ENCODE data around the gene BICD1. TPM values are rescaled to one million over a fixed set of nuclear protein-coding genes. Genes with fewer than 3 reads are reported as not detected.

Gene BICD1
- polyA plus RNA-seq, 4 donors, result 0.45 to 17.0 (median 4.3) TPM

DNA sequence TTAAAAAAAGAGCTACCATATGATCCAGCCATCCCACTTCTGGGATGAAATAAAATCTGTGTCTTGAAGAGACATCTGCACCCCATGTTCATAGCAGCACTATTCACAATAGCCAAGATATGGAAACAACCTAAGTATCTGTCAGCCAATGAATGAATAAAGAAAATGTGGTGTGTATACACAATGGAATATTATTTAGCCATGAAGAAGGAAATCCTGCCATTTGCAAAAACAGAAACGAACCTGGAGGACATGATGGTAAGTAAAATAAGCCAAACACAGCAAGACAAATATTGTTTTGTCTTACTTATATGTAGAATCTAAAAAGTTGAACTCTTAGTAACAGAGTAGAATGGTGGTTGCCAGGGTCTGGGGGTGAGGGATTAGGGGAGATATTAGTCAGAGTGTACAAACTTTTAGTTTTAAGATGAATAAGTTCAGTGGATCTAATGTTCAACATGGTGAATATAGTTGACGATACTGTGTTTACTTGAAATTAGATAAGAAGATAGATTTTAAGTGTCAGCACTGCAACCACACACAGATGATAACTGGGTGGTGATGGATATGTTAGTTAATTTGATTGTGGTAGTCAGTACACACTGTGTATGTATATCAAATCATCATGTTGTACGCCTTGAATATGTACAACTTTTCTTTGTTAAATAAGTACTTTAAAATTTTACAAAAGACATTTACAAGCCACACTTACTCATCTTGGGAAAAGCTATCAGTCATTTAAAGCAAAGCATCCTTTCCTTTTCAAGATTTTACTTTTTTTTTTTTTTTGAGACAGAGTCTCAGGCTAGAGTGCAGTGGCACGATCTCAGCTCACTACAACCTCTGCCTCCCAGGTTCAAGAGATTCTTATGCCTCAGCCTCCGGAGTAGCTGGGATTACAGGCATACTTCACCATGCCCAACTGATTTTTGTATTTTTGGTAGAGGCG lies 89.9 kb downstream of the BICD1 start:
- 75 to 88% (median 86%) methylated on average over 6 of the region's 6 CpGs for WGBS, 3 donors
- Histone ChIP-seq H3K4me3 (ENCODE audit: low read depth in 1 of 3, low read length in 3 of 3) (no peak overlapping the region), H3K4me1 (ENCODE audit: control insufficient read depth in 3 of 3, insufficient read depth in 2 of 3, low read depth in 1 of 3, low read length in 2 of 3) (no peaks in the 10 kb centered on the region), H3K9me3 (ENCODE audit: control insufficient read depth in 2 of 2, insufficient read depth in 1 of 2, low read depth in 1 of 2, low read length in 1 of 2) (peaks cover 0 to 9% of the 10 kb centered on the region in 2 donors), H3K27me3 (ENCODE audit: control insufficient read depth in 3 of 3, insufficient read depth in 3 of 3, low read length in 3 of 3) (no peaks in the 10 kb centered on the region), H3K36me3 (ENCODE audit: control insufficient read depth in 3 of 3, insufficient read depth in 2 of 3, low read depth in 1 of 3, low read length in 3 of 3) (no peaks in the 10 kb centered on the region), H3K27ac (ENCODE audit: low read depth in 1 of 3, low read length in 2 of 3) (no peak overlapping the region)
- no peak for FAIRE-seq
- no peak for DNase-seq

DNA sequence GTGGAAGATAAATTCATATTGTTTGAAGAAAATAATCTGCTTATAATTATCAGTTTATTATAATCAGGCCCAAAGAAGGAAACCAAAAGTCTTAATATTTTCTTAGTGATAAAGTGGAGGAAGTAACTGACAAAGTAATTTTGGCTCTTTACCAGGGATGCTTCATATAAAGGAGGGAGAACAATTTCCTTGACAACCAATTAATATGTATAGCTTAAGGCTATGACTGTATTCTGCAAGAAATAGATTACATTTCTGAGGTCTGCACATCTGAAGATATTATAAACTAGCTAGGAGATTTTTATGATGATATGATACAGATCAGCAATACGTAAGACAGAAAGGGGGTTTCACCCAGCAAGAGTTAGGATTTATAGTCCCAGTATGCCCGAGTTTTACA lies 90.8 kb downstream of the BICD1 start:
- Histone ChIP-seq H3K27ac (ENCODE audit: low read depth in 1 of 3, low read length in 2 of 3) (no peak overlapping the region), H3K4me3 (ENCODE audit: low read depth in 1 of 3, low read length in 3 of 3) (no peak overlapping the region), H3K36me3 (ENCODE audit: control insufficient read depth in 3 of 3, insufficient read depth in 2 of 3, low read depth in 1 of 3, low read length in 3 of 3) (no peaks in the 10 kb centered on the region), H3K4me1 (ENCODE audit: control insufficient read depth in 3 of 3, insufficient read depth in 2 of 3, low read depth in 1 of 3, low read length in 2 of 3) (no peaks in the 10 kb centered on the region), H3K27me3 (ENCODE audit: control insufficient read depth in 3 of 3, insufficient read depth in 3 of 3, low read length in 3 of 3) (no peaks in the 10 kb centered on the region), H3K9me3 (ENCODE audit: control insufficient read depth in 2 of 2, insufficient read depth in 1 of 2, low read depth in 1 of 2, low read length in 1 of 2) (peaks cover 0 to 9% of the 10 kb centered on the region in 2 donors)
- no peak for FAIRE-seq
- 67 to 80% (median 79%) methylated on average over 2 of the region's 2 CpGs for WGBS, 3 donors
- DNase-seq, result no peak

DNA sequence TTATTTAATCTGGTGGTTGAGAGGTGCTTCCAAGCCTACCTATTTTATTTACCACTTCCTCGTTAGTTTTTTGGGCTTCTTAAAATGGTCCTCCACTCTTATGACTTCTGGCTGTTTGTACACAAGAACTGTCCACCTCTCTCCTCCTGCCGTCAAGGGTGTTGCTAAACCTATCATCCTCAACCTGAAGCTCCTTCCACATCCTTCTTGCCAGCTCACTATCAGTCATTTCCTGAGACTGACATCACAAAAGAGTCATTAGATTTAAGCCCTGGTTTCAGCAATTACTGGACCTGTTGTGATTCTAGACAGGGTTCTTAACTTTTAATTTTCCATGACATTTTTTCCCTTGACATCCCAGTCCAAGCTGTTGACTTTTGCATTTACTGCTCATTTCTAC lies 91.9 kb downstream of the BICD1 start:
- no peak overlapping the region for H3K27ac ChIP-seq (ENCODE audit: low read depth in 1 of 3, low read length in 2 of 3)
- H3K4me3 ChIP-seq (ENCODE audit: low read depth in 1 of 3, low read length in 3 of 3), result no peak overlapping the region
- peaks cover 0 to 7% of the 10 kb centered on the region in 2 donors for H3K9me3 ChIP-seq (ENCODE audit: control insufficient read depth in 2 of 2, insufficient read depth in 1 of 2, low read depth in 1 of 2, low read length in 1 of 2)
- WGBS, 3 donors, result 86 to 91% (median 90%) methylated on average over 2 of the region's 2 CpGs
- no peaks in the 10 kb centered on the region for H3K27me3 ChIP-seq (ENCODE audit: control insufficient read depth in 3 of 3, insufficient read depth in 3 of 3, low read length in 3 of 3)
- no peaks in the 10 kb centered on the region for H3K36me3 ChIP-seq (ENCODE audit: control insufficient read depth in 3 of 3, insufficient read depth in 2 of 3, low read depth in 1 of 3, low read length in 3 of 3)
- no peak for DNase-seq
- H3K4me1 ChIP-seq (ENCODE audit: control insufficient read depth in 3 of 3, insufficient read depth in 2 of 3, low read depth in 1 of 3, low read length in 2 of 3), result no peaks in the 10 kb centered on the region
- FAIRE-seq, result no peak

DNA sequence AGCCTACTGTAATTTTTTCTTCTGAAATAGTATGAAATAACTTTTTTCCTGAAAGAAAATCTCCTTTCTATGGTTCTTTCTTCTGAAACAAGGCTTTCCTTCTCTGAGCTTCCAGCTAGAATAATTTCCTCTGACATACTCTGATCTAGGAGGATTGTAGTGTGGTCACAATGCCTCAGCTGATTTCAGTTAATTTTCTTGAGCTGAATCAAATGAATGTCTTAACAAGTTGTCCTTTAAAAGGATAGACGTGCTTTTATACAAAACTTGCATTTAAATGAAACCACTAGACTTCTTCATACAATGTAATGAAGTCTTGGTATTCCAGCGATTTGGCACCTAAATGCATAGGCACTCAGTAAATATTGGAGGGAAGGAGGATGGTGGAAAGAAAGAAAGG lies 94.4 kb downstream of the BICD1 start:
- WGBS, 3 donors, result 85 to 96% (median 93%) methylated on average over 2 of the region's 2 CpGs
- no peak for DNase-seq
- Histone ChIP-seq H3K4me3 (ENCODE audit: low read depth in 1 of 3, low read length in 3 of 3) (no peak overlapping the region), H3K36me3 (ENCODE audit: control insufficient read depth in 3 of 3, insufficient read depth in 2 of 3, low read depth in 1 of 3, low read length in 3 of 3) (no peaks in the 10 kb centered on the region), H3K27ac (ENCODE audit: low read depth in 1 of 3, low read length in 2 of 3) (no peak overlapping the region), H3K9me3 (ENCODE audit: control insufficient read depth in 2 of 2, insufficient read depth in 1 of 2, low read depth in 1 of 2, low read length in 1 of 2) (no peaks in the 10 kb centered on the region), H3K27me3 (ENCODE audit: control insufficient read depth in 3 of 3, insufficient read depth in 3 of 3, low read length in 3 of 3) (no peaks in the 10 kb centered on the region), H3K4me1 (ENCODE audit: control insufficient read depth in 3 of 3, insufficient read depth in 2 of 3, low read depth in 1 of 3, low read length in 2 of 3) (no peaks in the 10 kb centered on the region)
- FAIRE-seq, result no peak

DNA sequence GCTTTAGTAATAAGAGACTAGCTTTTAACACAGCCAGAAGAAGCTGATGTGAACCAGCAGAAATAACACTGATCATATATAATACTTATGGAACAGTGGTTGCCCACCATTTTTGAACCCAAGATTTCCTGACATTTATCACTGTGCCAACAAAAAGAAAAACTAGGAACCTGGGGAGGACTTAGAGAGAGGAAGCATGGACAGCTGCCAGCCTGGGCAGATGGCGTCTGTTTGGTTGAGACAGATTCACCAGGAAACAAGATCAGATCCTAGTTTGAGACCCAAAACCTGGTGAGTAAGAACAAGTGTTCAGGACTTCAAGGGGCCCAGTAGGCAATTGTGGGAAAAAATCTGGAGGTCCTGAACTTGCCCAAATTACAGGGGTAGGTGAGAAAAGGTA lies 95.3 kb downstream of the BICD1 start:
- WGBS, 3 donors, result 78 to 96% (median 93%) methylated on average over 1 of the region's 1 CpG
- no peaks in the 10 kb centered on the region for H3K27me3 ChIP-seq (ENCODE audit: control insufficient read depth in 3 of 3, insufficient read depth in 3 of 3, low read length in 3 of 3)
- no peak overlapping the region for H3K27ac ChIP-seq (ENCODE audit: low read depth in 1 of 3, low read length in 2 of 3)
- FAIRE-seq (no peak), DNase-seq (no peak)
- H3K4me1 ChIP-seq (ENCODE audit: control insufficient read depth in 3 of 3, insufficient read depth in 2 of 3, low read depth in 1 of 3, low read length in 2 of 3), result no peaks in the 10 kb centered on the region
- no peak overlapping the region for H3K4me3 ChIP-seq (ENCODE audit: low read depth in 1 of 3, low read length in 3 of 3)
- no peaks in the 10 kb centered on the region for H3K9me3 ChIP-seq (ENCODE audit: control insufficient read depth in 2 of 2, insufficient read depth in 1 of 2, low read depth in 1 of 2, low read length in 1 of 2)
- H3K36me3 ChIP-seq (ENCODE audit: control insufficient read depth in 3 of 3, insufficient read depth in 2 of 3, low read depth in 1 of 3, low read length in 3 of 3), result no peaks in the 10 kb centered on the region

DNA sequence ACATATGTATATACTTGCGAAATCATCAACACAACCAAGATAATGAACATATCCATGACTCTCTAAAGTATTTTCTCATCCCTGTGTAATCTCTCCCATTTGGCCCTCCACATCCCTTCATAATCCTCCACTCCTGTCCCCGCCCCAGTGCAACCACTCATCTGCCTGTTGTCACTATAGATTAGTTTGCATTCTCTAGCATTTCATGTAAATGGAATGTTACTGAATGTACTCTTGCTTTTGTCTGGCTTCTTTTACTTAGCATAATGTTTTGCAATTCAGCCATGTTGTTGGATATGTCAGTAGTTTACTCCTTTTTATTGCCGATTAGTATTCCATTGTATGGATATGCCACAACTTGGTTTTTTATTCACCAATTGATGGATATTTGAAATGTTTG lies 99.1 kb downstream of the BICD1 start:
- 96 to 99% (median 97%) methylated on average over 3 of the region's 3 CpGs for WGBS, 3 donors
- Histone ChIP-seq H3K27ac (ENCODE audit: low read depth in 1 of 3, low read length in 2 of 3) (no peak overlapping the region), H3K27me3 (ENCODE audit: control insufficient read depth in 3 of 3, insufficient read depth in 3 of 3, low read length in 3 of 3) (no peaks in the 10 kb centered on the region), H3K9me3 (ENCODE audit: control insufficient read depth in 2 of 2, insufficient read depth in 1 of 2, low read depth in 1 of 2, low read length in 1 of 2) (no peaks in the 10 kb centered on the region), H3K36me3 (ENCODE audit: control insufficient read depth in 3 of 3, insufficient read depth in 2 of 3, low read depth in 1 of 3, low read length in 3 of 3) (no peaks in the 10 kb centered on the region), H3K4me3 (ENCODE audit: low read depth in 1 of 3, low read length in 3 of 3) (no peak overlapping the region), H3K4me1 (ENCODE audit: control insufficient read depth in 3 of 3, insufficient read depth in 2 of 3, low read depth in 1 of 3, low read length in 2 of 3) (no peaks in the 10 kb centered on the region)
- FAIRE-seq (no peak), DNase-seq (no peak)

DNA sequence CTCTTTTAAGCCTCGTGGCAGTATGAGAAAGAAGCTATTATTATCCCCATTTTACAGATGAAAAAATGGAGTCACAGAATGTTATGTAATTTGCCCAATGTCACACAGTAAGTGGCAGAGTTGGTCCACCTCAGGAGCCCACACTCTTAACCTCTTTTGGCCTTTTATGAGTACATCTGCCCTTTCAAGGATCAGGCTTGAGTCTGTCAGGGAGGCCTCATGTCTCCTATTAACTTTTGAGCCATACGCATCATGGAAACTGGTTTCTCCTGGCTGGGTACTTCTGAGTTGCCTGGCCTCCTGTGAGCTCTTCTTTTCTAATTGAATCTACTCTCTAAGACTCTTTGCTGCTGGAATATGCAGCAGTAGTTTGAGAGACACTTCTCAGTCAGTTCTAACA lies 101.7 kb downstream of the BICD1 start:
- Histone ChIP-seq H3K36me3 (ENCODE audit: control insufficient read depth in 3 of 3, insufficient read depth in 2 of 3, low read depth in 1 of 3, low read length in 3 of 3) (no peaks in the 10 kb centered on the region), H3K4me3 (ENCODE audit: low read depth in 1 of 3, low read length in 3 of 3) (no peak overlapping the region), H3K9me3 (ENCODE audit: control insufficient read depth in 2 of 2, insufficient read depth in 1 of 2, low read depth in 1 of 2, low read length in 1 of 2) (no peaks in the 10 kb centered on the region), H3K4me1 (ENCODE audit: control insufficient read depth in 3 of 3, insufficient read depth in 2 of 3, low read depth in 1 of 3, low read length in 2 of 3) (no peaks in the 10 kb centered on the region), H3K27me3 (ENCODE audit: control insufficient read depth in 3 of 3, insufficient read depth in 3 of 3, low read length in 3 of 3) (no peaks in the 10 kb centered on the region), H3K27ac (ENCODE audit: low read depth in 1 of 3, low read length in 2 of 3) (no peak overlapping the region)
- DNase-seq (no peak), FAIRE-seq (no peak)
- 83 to 93% (median 92%) methylated on average over 2 of the region's 2 CpGs for WGBS, 3 donors

DNA sequence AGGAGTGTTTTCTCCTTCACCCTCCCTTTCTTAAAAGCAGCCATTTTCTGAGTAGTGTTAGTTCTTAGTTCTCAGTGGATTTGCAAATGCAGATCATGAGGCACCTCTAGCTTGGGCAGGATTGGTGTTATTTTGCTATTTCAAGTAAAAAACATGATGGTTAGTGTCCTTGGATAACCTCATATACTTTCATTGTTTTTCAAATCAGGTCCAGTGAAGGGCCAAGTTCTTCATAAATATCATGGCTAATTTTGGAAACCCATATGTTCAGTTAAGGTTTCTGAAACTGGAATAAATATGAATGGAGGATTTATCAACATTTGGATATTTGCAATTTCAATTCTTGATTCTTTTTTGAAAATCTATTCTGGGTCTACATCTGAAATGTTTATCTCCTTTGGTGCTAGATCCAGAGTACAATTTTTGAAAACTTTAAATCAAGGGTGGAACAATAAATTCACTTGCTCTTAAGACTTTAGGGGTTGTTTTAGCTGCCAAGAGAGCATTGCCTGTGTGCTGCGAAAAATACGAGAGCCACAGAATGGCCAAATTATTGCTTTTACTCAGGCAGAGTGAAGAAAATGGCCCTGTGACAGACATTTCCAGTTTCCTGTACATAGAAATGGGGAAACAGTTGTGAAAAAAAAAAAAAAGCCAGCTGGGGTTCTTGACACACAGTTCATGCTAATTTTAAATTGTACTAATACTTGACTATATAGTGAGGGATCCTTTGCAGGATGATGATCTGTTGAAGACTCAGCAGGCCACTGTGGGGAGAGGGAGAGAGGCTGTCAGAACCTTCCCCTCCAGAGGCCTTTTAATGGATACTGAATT lies 104.6 kb downstream of the BICD1 start:
- no peak for FAIRE-seq

More for the DNA sequence above, 104.6 kb downstream of the BICD1 start:
- Histone ChIP-seq H3K4me1 (ENCODE audit: control insufficient read depth in 3 of 3, insufficient read depth in 2 of 3, low read depth in 1 of 3, low read length in 2 of 3) (no peaks in the 10 kb centered on the region), H3K4me3 (ENCODE audit: low read depth in 1 of 3, low read length in 3 of 3) (no peak overlapping the region), H3K27ac (ENCODE audit: low read depth in 1 of 3, low read length in 2 of 3) (no peak overlapping the region), H3K9me3 (ENCODE audit: control insufficient read depth in 2 of 2, insufficient read depth in 1 of 2, low read depth in 1 of 2, low read length in 1 of 2) (no peaks in the 10 kb centered on the region), H3K36me3 (ENCODE audit: control insufficient read depth in 3 of 3, insufficient read depth in 2 of 3, low read depth in 1 of 3, low read length in 3 of 3) (peaks cover 0 to 2% (median 0%) of the 10 kb centered on the region in 3 donors), H3K27me3 (ENCODE audit: control insufficient read depth in 3 of 3, insufficient read depth in 3 of 3, low read length in 3 of 3) (no peaks in the 10 kb centered on the region)
- WGBS, 3 donors, result 78 to 99% (median 92%) methylated on average over 2 of the region's 2 CpGs
- DNase-seq, result no peak
